ENCODE results near the gene THBS2. TPM values are rescaled to one million over a fixed set of nuclear protein-coding genes. Genes with fewer than 3 reads are reported as not detected.

Gene THBS2
- total RNA-seq, 2 donors from 2014 or later: 0.93 to 0.99 TPM

DNA sequence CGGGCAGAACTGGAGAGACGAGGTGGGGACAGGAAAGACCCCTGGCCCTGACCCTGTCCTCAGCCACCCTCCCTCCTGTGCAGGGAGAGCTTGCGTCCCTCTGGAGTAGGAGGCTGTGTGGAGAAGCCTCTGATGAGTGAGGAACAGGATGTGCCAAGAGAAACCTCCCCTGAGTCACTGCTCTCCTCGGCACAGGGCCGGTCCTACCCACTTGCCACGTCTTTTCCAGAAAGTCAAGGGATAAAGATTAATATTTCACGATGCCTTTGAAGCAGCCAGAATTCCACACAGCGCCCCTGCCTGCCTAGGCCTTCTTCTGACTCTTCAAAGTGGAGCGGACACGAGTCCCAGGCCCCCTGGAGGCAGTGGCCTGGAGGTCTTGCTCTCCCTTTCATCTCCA is 34.9 kb upstream of the THBS2 start:
- H3K27me3 Mint-ChIP-seq (ENCODE audit: insufficient read depth): peaks cover 2% of the 10 kb centered on the region
- Histone ChIP-seq H3K9me3 (ENCODE audit: control insufficient read depth, low read length) (no peaks in the 10 kb centered on the region), H3K27me3 (ENCODE audit: control insufficient read depth, insufficient read depth, low read length, poor library complexity, severe bottlenecking) (no peaks in the 10 kb centered on the region), H3K27ac (ENCODE audit: low read depth, low read length) (no peak overlapping the region), H3K4me1 (ENCODE audit: control insufficient read depth, insufficient read depth, low read length) (no peaks in the 10 kb centered on the region), H3K9ac (ENCODE audit: extremely low read depth, low read length, poor library complexity, severe bottlenecking) (no peak overlapping the region), H3K36me3 (ENCODE audit: control insufficient read depth, insufficient read depth, low read length) (no peaks in the 10 kb centered on the region), H3K4me3 (ENCODE audit: low read length) (no peak overlapping the region)
- no peak overlapping the region for H3K27ac Mint-ChIP-seq
- H3K4me1 Mint-ChIP-seq: no peaks in the 10 kb centered on the region
- H3K4me3 Mint-ChIP-seq: no peak overlapping the region
- no peaks in the 10 kb centered on the region for H3K9me3 Mint-ChIP-seq
- TF ChIP-seq, protein P1, sequence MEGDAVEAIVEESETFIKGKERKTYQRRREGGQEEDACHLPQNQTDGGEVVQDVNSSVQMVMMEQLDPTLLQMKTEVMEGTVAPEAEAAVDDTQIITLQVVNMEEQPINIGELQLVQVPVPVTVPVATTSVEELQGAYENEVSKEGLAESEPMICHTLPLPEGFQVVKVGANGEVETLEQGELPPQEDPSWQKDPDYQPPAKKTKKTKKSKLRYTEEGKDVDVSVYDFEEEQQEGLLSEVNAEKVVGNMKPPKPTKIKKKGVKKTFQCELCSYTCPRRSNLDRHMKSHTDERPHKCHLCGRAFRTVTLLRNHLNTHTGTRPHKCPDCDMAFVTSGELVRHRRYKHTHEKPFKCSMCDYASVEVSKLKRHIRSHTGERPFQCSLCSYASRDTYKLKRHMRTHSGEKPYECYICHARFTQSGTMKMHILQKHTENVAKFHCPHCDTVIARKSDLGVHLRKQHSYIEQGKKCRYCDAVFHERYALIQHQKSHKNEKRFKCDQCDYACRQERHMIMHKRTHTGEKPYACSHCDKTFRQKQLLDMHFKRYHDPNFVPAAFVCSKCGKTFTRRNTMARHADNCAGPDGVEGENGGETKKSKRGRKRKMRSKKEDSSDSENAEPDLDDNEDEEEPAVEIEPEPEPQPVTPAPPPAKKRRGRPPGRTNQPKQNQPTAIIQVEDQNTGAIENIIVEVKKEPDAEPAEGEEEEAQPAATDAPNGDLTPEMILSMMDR (conservative IDR thresholded peaks at IDR 0.05): no peak
- no peak for DNase-seq
- WGBS, 2 experiments (ENCODE audit: insufficient coverage in 1 of 2, insufficient read length in 1 of 2): 95 to 97% methylated on average over 4 to 10 of the region's 10 CpGs
- H3K36me3 Mint-ChIP-seq (ENCODE audit: low read depth): no peaks in the 10 kb centered on the region

DNA sequence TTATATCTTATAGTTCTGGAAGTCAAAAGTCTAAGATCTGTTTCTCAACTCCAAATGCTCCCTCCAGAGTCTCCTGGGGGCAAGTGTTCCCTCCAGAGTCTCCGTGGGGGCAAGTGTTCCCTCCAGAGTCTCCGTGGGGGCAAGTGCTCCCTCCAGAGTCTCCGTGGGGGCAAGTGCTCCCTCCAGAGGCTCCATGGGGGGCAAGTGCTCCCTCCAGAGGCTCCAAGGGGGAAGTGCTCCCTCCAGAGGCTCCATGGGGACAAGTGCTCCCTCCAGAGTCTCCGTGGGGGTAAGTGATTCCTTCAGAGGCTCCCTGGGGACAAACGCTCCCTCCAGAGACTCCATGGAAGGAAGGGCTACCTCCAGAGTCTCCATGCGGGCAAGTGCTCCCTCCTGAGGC is 34.0 kb upstream of the THBS2 start:
- Histone ChIP-seq H3K36me3 (ENCODE audit: control insufficient read depth, insufficient read depth, low read length) (no peaks in the 10 kb centered on the region), H3K27ac (ENCODE audit: low read depth, low read length) (no peak overlapping the region), H3K4me3 (ENCODE audit: low read length) (no peak overlapping the region), H3K4me1 (ENCODE audit: control insufficient read depth, insufficient read depth, low read length) (no peaks in the 10 kb centered on the region), H3K27me3 (ENCODE audit: control insufficient read depth, insufficient read depth, low read length, poor library complexity, severe bottlenecking) (no peaks in the 10 kb centered on the region), H3K9me3 (ENCODE audit: control insufficient read depth, low read length) (no peaks in the 10 kb centered on the region), H3K9ac (ENCODE audit: extremely low read depth, low read length, poor library complexity, severe bottlenecking) (no peak overlapping the region)
- DNase-seq: no peak
- Mint-ChIP-seq H3K36me3 (ENCODE audit: low read depth) (no peaks in the 10 kb centered on the region), H3K27ac (no peak overlapping the region), H3K4me3 (no peak overlapping the region), H3K9me3 (no peaks in the 10 kb centered on the region), H3K4me1 (no peaks in the 10 kb centered on the region), H3K27me3 (ENCODE audit: insufficient read depth) (peaks cover 2% of the 10 kb centered on the region)
- WGBS, 2 experiments (ENCODE audit: insufficient coverage in 1 of 2, insufficient read length in 1 of 2): 80 to 93% methylated on average over 4 to 6 of the region's 6 CpGs
- TF ChIP-seq, protein P1 (conservative IDR thresholded peaks at IDR 0.05): no peak

DNA sequence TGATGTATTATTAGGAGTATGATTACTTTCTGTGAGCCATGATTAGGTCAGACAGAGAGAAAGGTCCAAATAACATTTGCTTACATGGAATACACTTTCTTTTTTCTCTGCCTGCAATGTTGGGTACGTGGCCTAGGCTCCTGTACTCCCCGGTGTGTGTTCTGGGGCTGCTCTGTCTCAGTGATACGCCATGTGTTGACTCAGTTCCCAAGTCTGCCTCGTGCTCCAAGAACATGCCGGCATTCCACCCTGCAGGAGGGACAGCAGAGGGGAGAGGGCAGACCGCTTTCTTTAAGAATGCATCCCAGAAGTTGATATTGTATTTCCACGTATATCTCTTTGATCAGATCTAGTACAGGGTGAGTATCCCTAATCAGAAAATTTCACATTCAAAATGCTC is 33.3 kb upstream of the THBS2 start:
- TF ChIP-seq, protein P1 (conservative IDR thresholded peaks at IDR 0.05): no peak
- H3K36me3 ChIP-seq (ENCODE audit: control insufficient read depth, insufficient read depth, low read length): no peaks in the 10 kb centered on the region
- H3K27me3 Mint-ChIP-seq (ENCODE audit: insufficient read depth): peaks cover 2% of the 10 kb centered on the region
- DNase-seq: no peak
- H3K9me3 ChIP-seq (ENCODE audit: control insufficient read depth, low read length): no peaks in the 10 kb centered on the region
- H3K36me3 Mint-ChIP-seq (ENCODE audit: low read depth): no peaks in the 10 kb centered on the region
- H3K9ac ChIP-seq (ENCODE audit: extremely low read depth, low read length, poor library complexity, severe bottlenecking): no peak overlapping the region
- no peaks in the 10 kb centered on the region for H3K4me1 Mint-ChIP-seq
- no peak overlapping the region for H3K27ac Mint-ChIP-seq
- no peak overlapping the region for H3K4me3 Mint-ChIP-seq
- H3K9me3 Mint-ChIP-seq: no peaks in the 10 kb centered on the region
- WGBS, 2 experiments (ENCODE audit: insufficient coverage in 1 of 2, insufficient read length in 1 of 2): 90 to 94% methylated on average over 5 to 7 of the region's 7 CpGs
- H3K4me3 ChIP-seq (ENCODE audit: low read length): no peak overlapping the region
- H3K27me3 ChIP-seq (ENCODE audit: control insufficient read depth, insufficient read depth, low read length, poor library complexity, severe bottlenecking): no peaks in the 10 kb centered on the region
- H3K27ac ChIP-seq (ENCODE audit: low read depth, low read length): no peak overlapping the region
- no peaks in the 10 kb centered on the region for H3K4me1 ChIP-seq (ENCODE audit: control insufficient read depth, insufficient read depth, low read length)
